A549 treated with CpdA at 1 μM for 4 hours (cell line): ENCODE data around the gene SP140. TPM values are rescaled to one million over a fixed set of nuclear protein-coding genes. Genes with fewer than 3 reads are reported as not detected.

Experiments
- total RNA-seq: library from RNA; stranded (reverse); fragments of 200-300 nt; extraction: Qiagen RNA extraction; gene quantifications from 5 replicates; pipeline ENCODE4 v1.2.3, GENCODE V29; 2022; ENCODE audit warnings: low read depth

SP140 gene
- total RNA-seq, result 0.14 to 0.29 TPM (median 0.22 TPM) in 4 of 5 replicates, not detected in the other

DNA sequence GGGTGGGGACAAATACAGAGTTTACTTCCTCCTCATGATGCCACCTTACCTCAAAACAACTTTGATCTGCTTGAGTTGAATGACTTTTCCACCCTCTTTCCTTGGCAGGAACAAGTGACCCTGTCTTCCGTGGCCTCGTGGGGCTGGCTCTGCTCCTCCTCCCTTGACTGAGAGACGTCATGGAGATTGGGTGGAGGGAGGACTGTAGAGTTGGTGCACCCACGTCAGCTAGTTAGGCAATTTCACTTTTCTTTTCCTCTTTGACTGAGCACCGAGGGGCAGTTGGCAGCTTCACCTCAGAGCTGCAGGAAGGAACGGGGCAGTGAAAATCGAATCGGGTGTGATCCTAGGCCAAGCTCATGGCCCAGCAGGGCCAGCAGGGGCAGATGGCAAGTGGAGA, at the start of gene SP140:
Gene SP140 (plus strand): TSS at position 251 of the 400 bp plus-strand sequence. CDS start 109 bp downstream, at position 360.

DNA sequence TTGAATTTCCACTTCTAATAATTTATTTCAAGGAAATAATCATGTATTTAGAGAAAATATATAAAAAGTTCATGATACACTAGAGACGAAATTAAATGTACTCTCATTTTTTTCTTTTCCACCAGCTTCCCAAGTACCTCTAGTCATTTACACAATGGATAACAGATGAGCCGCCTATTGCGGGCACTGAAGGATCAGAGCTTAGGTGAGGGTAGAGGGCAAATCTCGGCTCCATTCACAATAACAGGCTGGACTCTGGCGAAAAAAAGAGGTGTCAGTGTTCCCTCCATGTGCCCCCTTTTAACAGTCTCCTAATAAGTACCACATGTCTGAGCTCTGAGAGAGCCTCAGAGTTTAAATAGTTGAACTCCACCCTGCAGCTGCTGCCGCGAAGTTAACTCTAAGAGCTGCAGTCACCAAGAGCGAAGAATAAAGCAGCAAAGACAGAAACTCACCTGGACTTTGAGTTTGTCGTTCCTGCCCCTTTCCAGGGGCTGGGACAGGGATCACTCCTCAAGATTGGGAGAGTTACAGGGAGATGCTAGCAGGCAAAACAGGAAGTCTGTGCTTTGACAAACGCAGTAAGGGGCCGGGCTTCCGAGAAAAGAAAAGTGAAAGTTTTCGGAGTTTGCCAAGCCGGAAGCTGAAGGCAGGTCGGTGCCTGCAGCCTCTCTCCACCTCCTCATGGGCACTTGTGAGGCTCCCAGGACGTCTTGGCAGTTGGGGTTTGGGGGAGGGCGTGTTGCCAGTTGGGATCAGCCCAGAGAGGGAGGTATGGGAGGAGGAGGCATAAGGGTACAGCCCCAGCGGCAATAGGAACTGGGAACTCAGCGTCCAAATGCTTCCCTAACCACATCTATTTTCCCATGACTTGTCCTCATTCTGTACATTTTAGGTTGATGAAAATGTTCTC, 5.9 kb upstream of the SP140 start, which contains the start of gene SP110:
Gene SP110 (minus strand): TSS at position 566 of the 913 bp plus-strand sequence. CDS start 3,057 bp downstream, outside the sequence.

DNA sequence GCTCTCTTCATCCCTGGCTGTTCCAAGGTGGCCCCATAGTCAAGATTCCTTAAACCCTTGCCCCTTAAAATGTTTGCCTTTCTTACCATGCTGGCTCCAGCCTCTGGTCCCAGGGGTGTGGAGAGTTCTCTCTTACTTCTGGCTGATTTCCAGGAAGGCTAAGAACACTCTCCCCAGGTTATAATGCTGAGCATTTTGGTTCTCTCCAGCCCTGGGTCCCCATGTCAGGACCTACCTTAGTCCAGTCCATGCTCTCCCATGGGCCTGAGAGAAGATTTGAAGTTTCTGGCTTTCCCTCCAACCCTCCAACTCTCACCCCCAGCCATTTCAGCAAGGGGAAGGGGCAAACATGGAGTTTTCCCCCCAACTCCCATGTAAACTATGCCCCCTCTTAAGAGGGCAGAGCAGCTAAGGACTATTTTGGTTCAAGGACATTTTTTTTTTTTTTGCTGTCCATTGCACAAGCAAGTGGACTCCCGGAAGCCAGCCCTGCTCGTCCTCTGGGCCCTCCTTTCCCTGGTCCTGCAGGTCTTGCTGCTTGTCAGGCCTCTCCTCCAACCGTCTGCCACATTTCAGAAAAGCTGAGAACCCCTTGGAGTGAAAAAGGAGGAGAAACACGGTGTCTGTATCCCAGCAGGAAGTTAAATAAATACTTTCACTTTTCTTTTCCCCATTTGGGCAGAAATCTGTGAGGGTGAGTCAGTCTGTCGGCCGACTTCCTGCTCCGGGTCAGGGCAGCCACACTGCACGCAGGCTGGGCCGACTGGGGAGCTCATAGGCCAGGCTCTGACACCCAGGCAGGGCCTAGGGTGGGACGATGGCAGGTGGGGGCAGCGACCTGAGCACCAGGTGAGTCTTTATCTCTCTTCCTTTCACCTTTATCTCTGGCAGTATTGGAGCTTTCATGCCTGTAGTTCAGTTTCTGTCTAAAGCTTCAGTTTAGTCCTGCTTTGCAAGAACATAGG, 101.2 kb downstream of the SP140 start, which contains the start of gene SP140L:
Gene SP140L (plus strand): TSS at position 741 of the 965 bp plus-strand sequence. CDS start 77 bp downstream, at position 818.

Other genes with a start within 250 kb of the SP140 start
- gene SLC16A14, start 156.8 kb upstream of the SP140 start, total RNA-seq, result 0.83 to 1.5 TPM (median 1.2 TPM) in 5 replicates
- gene SP110, start 5.8 kb upstream of the SP140 start, total RNA-seq, result 6.2 to 8.8 TPM (median 7.2 TPM) in 5 replicates
- 3.3 to 4.4 TPM (median 4.0 TPM) in 5 replicates for gene SP140L, start 101.5 kb downstream of the SP140 start, total RNA-seq
- 27.6 to 34.6 TPM (median 29.8 TPM) in 5 replicates for gene SP100, start 190.5 kb downstream of the SP140 start, total RNA-seq